Forelimb muscle (tissue), 1 donor: Measurements from ENCODE around the gene PAK1. TPM values are rescaled to one million over a fixed set of nuclear protein-coding genes. Genes with fewer than 3 reads are reported as not detected.
"Not testable (repeated sequence)": the region's sequence is repeated elsewhere in the genome, so short reads cannot be mapped to it uniquely, and the experiment has no call there.

Experiments used
- DNase-seq: peaks from one replicate; pipeline ENCODE4 v3.0.0-alpha.2; 2013; ENCODE audit warnings: low read depth
- polyA plus RNA-seq: library from polyadenylated mRNA; unstranded; fragments of 120-200 nt; gene quantifications from one replicate; pipeline ENCODE4 v1.2.1, GENCODE V29; 2013; ENCODE audit not compliant: insufficient read length

PAK1 gene
- polyA plus RNA-seq, 1 donor: 97.5 TPM

- no peak for DNase-seq
These were observed 164.4 kb downstream of the PAK1 start for GRCh38 chr11:77309401-77310085.

- DNase-seq: no peak
These were observed 165.1 kb downstream of the PAK1 start for GRCh38 chr11:77308838-77309237.

GRCh38 chr11:77303328-77303727 is 170.6 kb downstream of the PAK1 start:
- no peak for DNase-seq

GRCh38 chr11:77302752-77303151 is 171.1 kb downstream of the PAK1 start:
- no peak for DNase-seq

DNA sequence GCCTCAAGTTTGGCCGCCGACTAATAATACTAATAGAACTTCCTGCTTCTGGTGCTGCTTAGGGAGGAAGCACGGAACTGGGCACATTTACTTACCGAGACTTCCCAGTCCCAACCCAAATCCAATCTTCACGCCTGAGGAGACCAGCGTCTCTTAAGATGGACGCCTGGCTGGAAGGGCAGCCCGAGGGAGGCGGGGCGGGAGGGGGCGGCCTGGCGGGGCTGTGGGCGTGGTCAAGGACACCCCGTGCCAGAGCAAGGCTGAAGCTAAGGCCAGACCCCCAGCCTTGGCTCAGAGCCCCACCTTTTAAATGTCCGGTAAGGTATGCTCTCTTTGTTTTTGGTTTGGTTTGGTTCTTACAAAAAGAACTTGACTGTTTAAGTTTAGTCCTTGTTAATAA is 172.4 kb downstream of the PAK1 start, which contains the start of gene GDPD4:
TSS of gene GDPD4 (minus strand) at position 177 of the 400 bp plus-strand sequence. CDS start 16,549 bp downstream, outside the sequence.
- DNase-seq: no peak

- DNase-seq: no peak
These were observed 173.2 kb downstream of the PAK1 start for GRCh38 chr11:77300695-77301094.

GRCh38 chr11:77300028-77300427 is 173.9 kb downstream of the PAK1 start:
- DNase-seq: not testable (repeated sequence)

DNA sequence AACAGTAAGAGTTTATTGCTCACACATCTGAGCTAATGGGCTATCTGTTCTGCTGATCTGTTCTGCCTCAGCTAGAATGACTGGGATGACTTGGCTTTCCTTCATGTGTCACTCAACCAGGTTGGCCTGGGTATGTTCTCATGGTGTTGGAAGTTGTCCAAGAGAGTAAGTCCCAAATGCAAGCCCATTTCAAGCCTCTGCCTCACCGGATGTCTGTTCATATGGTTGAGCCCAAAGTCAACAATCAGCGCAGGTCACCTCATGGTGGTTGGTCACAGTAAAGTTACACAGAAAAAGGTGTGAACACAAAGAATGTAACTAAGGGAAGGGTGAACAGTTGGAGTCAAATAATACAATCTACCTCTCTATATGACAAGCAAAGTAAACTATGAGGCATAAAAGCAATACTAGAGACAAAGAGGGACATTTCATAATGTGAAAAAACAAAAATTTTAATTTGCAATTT is 174.3 kb downstream of the PAK1 start:
- DNase-seq: no peak

DNA sequence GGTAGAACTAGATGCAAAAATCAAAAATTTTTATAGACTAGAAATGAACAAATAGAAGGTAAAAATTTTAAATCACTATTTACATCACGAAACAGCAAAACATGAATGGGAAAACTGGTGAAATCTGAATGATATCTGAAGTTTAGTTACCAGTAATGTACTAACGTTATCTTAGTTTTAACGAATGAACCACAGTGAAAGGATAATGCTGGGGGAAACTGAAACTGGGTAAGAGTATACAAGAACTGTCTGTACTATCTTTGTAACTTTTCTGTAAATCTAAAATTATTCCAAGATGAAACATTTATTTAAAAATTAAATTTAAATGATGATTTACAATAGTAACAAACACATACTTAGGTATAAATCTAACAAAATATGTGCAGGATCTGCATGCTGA is 179.9 kb downstream of the PAK1 start:
- DNase-seq: no peak

GRCh38 chr11:77289737-77290136 is 184.2 kb downstream of the PAK1 start:
- no peak for DNase-seq

GRCh38 chr11:77287615-77288273 is 186.2 kb downstream of the PAK1 start:
- no peak for DNase-seq

DNA sequence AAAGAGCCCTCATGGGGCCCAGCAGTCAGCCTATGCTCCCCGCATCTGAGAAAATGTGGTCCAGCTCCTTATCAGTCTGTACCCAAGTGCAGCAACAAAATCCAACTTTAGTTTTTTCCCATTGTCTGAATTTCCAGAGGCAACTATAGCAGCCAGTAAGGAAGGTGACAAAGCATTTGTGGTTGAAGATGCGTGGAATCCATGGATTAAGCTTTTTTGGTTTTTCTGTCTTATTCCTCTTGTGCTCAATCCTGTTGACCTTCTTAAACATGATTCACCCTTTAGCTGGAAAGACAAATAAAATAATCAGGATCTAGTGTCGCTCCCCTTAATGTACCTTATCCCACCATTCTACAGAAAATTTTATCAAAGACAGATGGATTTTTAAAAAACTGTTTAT is 186.8 kb downstream of the PAK1 start:
- DNase-seq: no peak

DNA sequence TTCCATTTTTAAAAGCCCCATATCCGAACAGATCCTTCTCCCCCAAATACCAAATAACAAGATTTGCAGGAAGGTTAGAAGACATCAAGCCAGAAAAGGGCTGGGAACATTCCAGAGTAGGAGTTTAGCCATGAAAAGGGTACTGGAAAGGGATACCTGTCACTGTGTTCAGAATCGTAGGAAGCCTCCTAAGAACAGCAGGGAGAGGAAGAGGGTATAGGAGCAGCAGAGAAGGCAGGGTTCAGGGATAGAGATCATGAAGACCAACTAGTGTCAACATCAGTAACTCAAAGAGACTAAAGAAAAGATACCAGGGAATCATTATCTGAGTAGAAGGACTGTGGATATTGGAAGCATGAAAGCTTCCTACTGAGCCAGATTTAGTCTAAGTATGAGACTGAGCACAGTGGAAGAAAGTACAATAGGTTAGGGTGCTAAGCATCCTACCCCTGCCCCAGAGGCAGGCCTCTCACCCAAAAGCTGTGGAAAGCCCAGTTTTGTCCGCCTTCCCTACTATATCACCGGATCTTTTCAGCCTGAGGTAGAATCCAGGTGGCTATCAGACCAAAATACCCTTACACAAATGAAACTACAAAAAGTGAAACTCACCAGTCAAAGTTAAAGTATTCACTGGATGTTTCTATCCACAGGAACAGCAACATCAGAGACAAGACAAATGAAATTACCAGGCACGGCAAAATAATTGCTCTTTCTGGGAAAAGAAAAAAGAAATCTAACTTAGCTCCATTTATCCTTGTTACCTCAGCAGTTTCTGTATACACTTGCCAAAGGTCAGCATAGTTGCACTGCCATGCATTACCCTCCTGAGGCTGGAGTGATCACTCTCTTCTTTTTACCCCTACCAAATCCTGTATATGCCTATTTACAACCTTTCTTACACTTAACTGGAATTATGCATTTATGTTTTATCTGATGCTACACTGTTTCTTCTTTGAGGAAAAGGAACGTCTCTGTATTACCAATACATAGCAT is 189.1 kb downstream of the PAK1 start:
- DNase-seq: no peak

DNA sequence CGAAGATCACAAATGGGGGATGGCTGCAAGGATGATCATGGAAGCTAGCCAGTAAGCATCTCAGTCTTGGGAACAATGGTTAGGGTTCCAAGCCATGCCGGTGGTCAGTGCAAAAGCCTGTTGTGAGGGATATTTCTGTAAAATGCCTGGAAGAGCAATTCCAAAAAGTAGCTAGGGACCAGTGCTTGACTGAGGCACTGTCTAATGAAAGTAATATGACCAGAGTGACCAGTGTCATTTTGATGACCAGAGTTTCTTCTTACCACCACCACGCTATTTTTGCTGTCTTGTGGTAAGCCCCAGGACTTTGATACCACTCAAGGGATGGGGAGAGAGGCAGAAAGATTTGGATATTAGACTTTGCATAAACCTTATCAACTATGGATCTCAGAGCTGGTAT is 190.8 kb downstream of the PAK1 start:
- DNase-seq: no peak

DNA sequence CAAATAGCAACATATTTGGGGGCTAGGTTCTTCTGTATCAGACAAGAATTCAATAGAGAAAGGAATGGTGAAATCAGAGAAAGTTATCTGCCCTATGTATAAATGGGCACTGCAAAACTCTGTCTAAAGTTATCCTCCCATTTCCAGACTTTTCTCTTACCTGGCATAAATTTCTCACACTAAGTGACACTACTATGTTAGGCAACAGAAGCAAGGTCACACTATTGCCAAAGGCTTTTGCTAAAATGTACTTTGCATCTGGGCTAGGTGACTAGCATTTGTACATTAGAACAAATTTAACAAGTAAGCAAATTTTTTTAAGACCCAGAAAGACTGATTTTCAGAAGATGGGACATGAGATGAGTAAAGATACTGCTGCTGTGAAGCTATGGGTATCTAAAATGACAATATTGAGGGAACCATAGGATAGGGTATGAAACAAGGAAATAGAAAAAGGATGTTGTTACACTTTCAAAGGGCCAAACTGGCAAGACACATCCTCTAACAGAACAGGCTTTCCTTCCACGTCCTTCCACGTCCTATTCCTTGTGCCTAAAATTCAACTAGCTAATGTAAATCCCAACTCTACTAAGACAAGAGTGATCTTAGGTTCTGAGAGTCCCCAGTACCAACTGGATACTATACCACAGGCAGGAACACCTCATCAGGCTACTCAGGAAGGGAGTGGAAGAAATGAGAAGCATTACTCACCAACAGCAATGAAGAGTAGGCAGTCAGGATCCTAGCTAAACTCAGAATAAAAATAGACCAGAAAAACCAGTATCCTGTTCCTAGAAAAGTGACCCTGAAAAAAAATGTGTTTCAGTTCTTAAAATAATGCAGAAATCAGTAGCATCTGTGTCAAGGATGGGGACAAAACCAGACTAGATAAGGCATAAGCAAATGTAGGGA is 195.0 kb downstream of the PAK1 start:
- no peak for DNase-seq

- no peak for DNase-seq
These were observed 197.6 kb downstream of the PAK1 start for GRCh38 chr11:77276271-77276670.

Other genes starting within 250 kb of the PAK1 start
- 0.09 TPM for gene GDPD4, start 172.4 kb downstream of the PAK1 start, polyA plus RNA-seq
- gene AQP11, start 115.9 kb upstream of the PAK1 start, polyA plus RNA-seq: 1.6 TPM
- 112 TPM for gene CLNS1A, start 163.7 kb upstream of the PAK1 start, polyA plus RNA-seq